Caco-2 (cell line): ENCODE results near the gene TDRD9. TPM values are rescaled to one million over a fixed set of nuclear protein-coding genes. Genes with fewer than 3 reads are reported as not detected.

Source experiments
- BruUV-seq: library from RNA; stranded (reverse); fragments of 400-500 nt; replicated peaks from 2 replicates; lab custom pipeline; 2021; lab: Mats Ljungman, UMichigan
- CTCF ChIA-PET: fragments of 300-600 bp; sonication (Branson Sonifier 250); formaldehyde crosslinking; loops from one replicate; lab custom pipeline; 2022; ENCODE audit warnings: antibody characterized with exemption; lab: Charles Lee
- POLR2A ChIA-PET: fragments of 300-600 bp; sonication (Branson Sonifier 250); formaldehyde crosslinking; loops from one replicate; lab custom pipeline; 2022; ENCODE audit warnings: antibody characterized with exemption; lab: Charles Lee
- DNase-seq, 2 experiments: peaks; one replicate each; pipeline versions ENCODE4 v3.0.0 to v3.0.0-alpha.2; 2020 to 2022
- H3K27me3 ChIP-seq: replicated peaks from 2 replicates; pipeline ENCODE4 v1.6.0; 2011; ENCODE audit warnings: low read length; ENCODE audit not compliant: control insufficient read depth, insufficient read depth
- H3K36me3 ChIP-seq: 2 replicates; pipeline ENCODE4 v1.5.1; 2011; ENCODE audit warnings: low read length; ENCODE audit not compliant: control insufficient read depth, insufficient read depth
- H3K4me1 ChIP-seq: fragments of 250-450 bp; sonication (Bioruptor Pico); 2 replicates; pipeline ENCODE4 v1.5.1; 2020; ENCODE audit warnings: mild to moderate bottlenecking
- H3K4me3 ChIP-seq: 2 replicates; pipeline ENCODE4 v1.5.1; 2011; ENCODE audit warnings: low read depth, mild to moderate bottlenecking, control low read depth, low read length
- H3K9me3 ChIP-seq: fragments of 250-450 bp; sonication (Bioruptor Pico); 2 replicates; pipeline ENCODE4 v1.5.1; 2020; ENCODE audit warnings: mild to moderate bottlenecking, moderate library complexity
- H3K27ac Mint-ChIP-seq: one replicate; pipeline ENCODE4 v1.8.0; 2022; ENCODE audit warnings: mixed read lengths; ENCODE audit not compliant: unreplicated experiment
- H3K27me3 Mint-ChIP-seq: one replicate; pipeline ENCODE4 v1.8.0; 2022; ENCODE audit warnings: mixed read lengths; ENCODE audit not compliant: insufficient read depth, unreplicated experiment
- H3K36me3 Mint-ChIP-seq: one replicate; pipeline ENCODE4 v1.8.0; 2022; ENCODE audit warnings: mild to moderate bottlenecking, mixed read lengths; ENCODE audit not compliant: insufficient read depth, unreplicated experiment
- H3K4me1 Mint-ChIP-seq: one replicate; pipeline ENCODE4 v1.8.0; 2022; ENCODE audit warnings: low read depth, mixed read lengths; ENCODE audit not compliant: unreplicated experiment
- H3K4me3 Mint-ChIP-seq: one replicate; pipeline ENCODE4 v1.8.0; 2022; ENCODE audit warnings: mild to moderate bottlenecking, moderate library complexity, mixed read lengths; ENCODE audit not compliant: unreplicated experiment
- H3K9me3 Mint-ChIP-seq: one replicate; pipeline ENCODE4 v1.8.0; 2022; ENCODE audit warnings: mixed read lengths; ENCODE audit not compliant: unreplicated experiment
- intact Hi-C: fragments of 100-400 bp; cut with micrococcal nuclease; formaldehyde crosslinking; loops from one replicate; pipeline ENCODE4 v1.10.0; 2022; ENCODE audit not compliant: unreplicated experiment
- total RNA-seq: library from RNA; stranded (reverse); gene quantifications from 2 replicates; pipeline ENCODE4 v1.2.3, GENCODE V29; 2022
- TF ChIP-seq, protein P1 (sequence below), 2 experiments: fragments of 200-600 bp in 1 of 2; IDR thresholded peaks; 1 replicate in 1 of 2; 2 replicates in 1 of 2; pipeline versions ENCODE4 v1.5.1 to v1.8.0; 2011 to 2022; ENCODE audit warnings: antibody characterized with exemption in 1 of 2, control low read depth in 1 of 2, inconsistent platforms in 1 of 2, low read depth in 1 of 2, low read length in 1 of 2, mild to moderate bottlenecking in 1 of 2, moderate library complexity in 1 of 2; ENCODE audit not compliant: insufficient read depth in 1 of 2, severe bottlenecking in 1 of 2, unreplicated experiment in 1 of 2

Gene TDRD9
- total RNA-seq, 1 experiment from 2014 or later = not detected

- H3K36me3 Mint-ChIP-seq = no peaks in the 10 kb centered on the region
- H3K4me3 Mint-ChIP-seq = no peak overlapping the region
- CTCF ChIA-PET = interaction anchor here (0.6 kb wide), 1 partner anchor 1422 kb away, joined by 3 read pairs; no protein-coding TSS in a partner anchor
- no peaks in the 10 kb centered on the region for H3K4me1 ChIP-seq
- no peak overlapping the region for H3K4me3 ChIP-seq
- no peaks in the 10 kb centered on the region for H3K9me3 ChIP-seq
- H3K9me3 Mint-ChIP-seq = no peaks in the 10 kb centered on the region
- POLR2A ChIA-PET = no interaction called here
- TF ChIP-seq, protein P1, sequence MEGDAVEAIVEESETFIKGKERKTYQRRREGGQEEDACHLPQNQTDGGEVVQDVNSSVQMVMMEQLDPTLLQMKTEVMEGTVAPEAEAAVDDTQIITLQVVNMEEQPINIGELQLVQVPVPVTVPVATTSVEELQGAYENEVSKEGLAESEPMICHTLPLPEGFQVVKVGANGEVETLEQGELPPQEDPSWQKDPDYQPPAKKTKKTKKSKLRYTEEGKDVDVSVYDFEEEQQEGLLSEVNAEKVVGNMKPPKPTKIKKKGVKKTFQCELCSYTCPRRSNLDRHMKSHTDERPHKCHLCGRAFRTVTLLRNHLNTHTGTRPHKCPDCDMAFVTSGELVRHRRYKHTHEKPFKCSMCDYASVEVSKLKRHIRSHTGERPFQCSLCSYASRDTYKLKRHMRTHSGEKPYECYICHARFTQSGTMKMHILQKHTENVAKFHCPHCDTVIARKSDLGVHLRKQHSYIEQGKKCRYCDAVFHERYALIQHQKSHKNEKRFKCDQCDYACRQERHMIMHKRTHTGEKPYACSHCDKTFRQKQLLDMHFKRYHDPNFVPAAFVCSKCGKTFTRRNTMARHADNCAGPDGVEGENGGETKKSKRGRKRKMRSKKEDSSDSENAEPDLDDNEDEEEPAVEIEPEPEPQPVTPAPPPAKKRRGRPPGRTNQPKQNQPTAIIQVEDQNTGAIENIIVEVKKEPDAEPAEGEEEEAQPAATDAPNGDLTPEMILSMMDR (IDR thresholded peaks at IDR 0.05; ENCODE audit: insufficient read depth in 1 of 2, low read depth in 1 of 2, low read length in 1 of 2, severe bottlenecking in 1 of 2, unreplicated experiment in 1 of 2) = no peak
- H3K4me1 Mint-ChIP-seq = no peaks in the 10 kb centered on the region
- H3K36me3 ChIP-seq = no peaks in the 10 kb centered on the region
- no TSS peak for BruUV-seq
- intact Hi-C loops = no loop called here
- no peaks in the 10 kb centered on the region for H3K27me3 ChIP-seq
- H3K27me3 Mint-ChIP-seq = peaks cover 3% of the 10 kb centered on the region
- no peak for DNase-seq
- H3K27ac Mint-ChIP-seq = no peak overlapping the region
These were observed 41.7 kb downstream of the TDRD9 start for GRCh38 chr14:103969961-103970360.

GRCh38 chr14:103973354-103973753, 45.1 kb downstream of the TDRD9 start:
- Mint-ChIP-seq H3K4me1 (no peaks in the 10 kb centered on the region), H3K4me3 (no peak overlapping the region), H3K9me3 (no peaks in the 10 kb centered on the region), H3K27ac (no peak overlapping the region), H3K36me3 (no peaks in the 10 kb centered on the region), H3K27me3 (no peaks in the 10 kb centered on the region)
- no peak overlapping the region for H3K4me3 ChIP-seq
- intact Hi-C loops = no loop called here
- H3K27me3 ChIP-seq = no peaks in the 10 kb centered on the region
- no peaks in the 10 kb centered on the region for H3K4me1 ChIP-seq
- no peaks in the 10 kb centered on the region for H3K36me3 ChIP-seq
- no peaks in the 10 kb centered on the region for H3K9me3 ChIP-seq
- TF ChIP-seq, protein P1 (IDR thresholded peaks at IDR 0.05; ENCODE audit: insufficient read depth in 1 of 2, low read depth in 1 of 2, low read length in 1 of 2, severe bottlenecking in 1 of 2, unreplicated experiment in 1 of 2) = no peak
- CTCF ChIA-PET = no interaction called here
- no peak for DNase-seq
- POLR2A ChIA-PET = no interaction called here
- no TSS peak for BruUV-seq

DNA sequence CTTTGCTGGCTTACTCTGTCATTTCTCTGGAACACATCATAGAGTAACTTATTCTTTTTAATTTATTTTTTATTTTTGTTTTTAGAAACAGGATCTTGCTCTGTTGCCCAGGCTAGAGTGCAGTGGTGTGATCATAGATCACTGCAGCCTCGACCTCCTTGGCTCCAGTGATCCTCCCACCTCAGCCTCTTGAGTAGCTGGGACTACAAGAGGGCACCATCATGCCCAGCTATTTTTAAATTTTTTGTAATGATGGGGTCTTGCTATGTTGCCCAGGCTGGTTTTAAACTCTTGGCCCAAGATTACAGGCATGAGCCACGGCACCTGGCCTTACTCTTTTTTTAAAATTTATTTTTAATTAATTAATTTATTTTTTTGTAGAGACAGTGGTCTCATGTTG, 46.3 kb downstream of the TDRD9 start:
- H3K9me3 Mint-ChIP-seq = no peaks in the 10 kb centered on the region
- POLR2A ChIA-PET = no interaction called here

More for the DNA sequence above, 46.3 kb downstream of the TDRD9 start:
- DNase-seq = no peak
- no peak overlapping the region for H3K4me3 ChIP-seq
- no peaks in the 10 kb centered on the region for H3K36me3 Mint-ChIP-seq
- CTCF ChIA-PET = no interaction called here
- TF ChIP-seq, protein P1 (IDR thresholded peaks at IDR 0.05; ENCODE audit: insufficient read depth in 1 of 2, low read depth in 1 of 2, low read length in 1 of 2, severe bottlenecking in 1 of 2, unreplicated experiment in 1 of 2) = no peak
- no peaks in the 10 kb centered on the region for H3K27me3 ChIP-seq
- no peak overlapping the region for H3K4me3 Mint-ChIP-seq
- no peaks in the 10 kb centered on the region for H3K9me3 ChIP-seq
- no peaks in the 10 kb centered on the region for H3K27me3 Mint-ChIP-seq
- H3K4me1 Mint-ChIP-seq = no peaks in the 10 kb centered on the region
- no peaks in the 10 kb centered on the region for H3K36me3 ChIP-seq
- H3K4me1 ChIP-seq = no peaks in the 10 kb centered on the region
- no peak overlapping the region for H3K27ac Mint-ChIP-seq
- intact Hi-C loops = no loop called here
- BruUV-seq = no TSS peak
